ENCODE results near the gene DNAJC8.

Gene DNAJC8

GRCh38 chr1:28170001-28170596 lies 62.7 kb downstream of the DNAJC8 start:
- no peak for DNase-seq

DNA sequence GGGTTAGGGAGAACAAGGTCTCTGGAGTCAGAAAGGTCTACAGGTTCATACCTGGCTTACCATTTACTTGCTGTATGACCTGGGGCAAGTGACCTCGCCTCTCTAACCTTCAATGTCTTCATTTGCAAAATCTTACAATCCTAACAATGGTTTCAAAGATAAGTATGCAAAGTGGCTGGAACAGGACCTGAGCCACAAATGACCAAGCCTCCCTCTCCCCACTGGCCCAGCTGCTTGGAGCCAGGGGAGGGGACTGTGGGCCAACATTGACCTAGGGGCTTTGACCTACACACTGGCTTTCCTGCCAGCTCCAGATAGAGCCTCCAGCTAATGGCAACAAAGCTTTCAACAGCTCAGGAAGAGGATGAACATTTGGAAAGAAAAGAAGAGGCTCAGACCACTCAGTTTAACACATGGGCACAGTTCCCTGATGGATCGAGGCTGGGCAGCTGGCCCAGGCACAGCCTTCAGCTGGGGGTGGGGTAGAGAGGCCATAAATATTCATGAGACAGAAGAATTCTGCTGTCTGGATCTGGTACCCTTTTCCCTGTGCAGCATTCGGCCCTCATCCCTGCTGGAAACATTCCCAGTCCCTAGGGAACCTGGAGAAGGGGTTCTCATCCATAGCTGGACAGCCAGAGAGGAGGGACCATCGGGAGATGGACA lies 69.2 kb downstream of the DNAJC8 start:
- no peak for DNase-seq

DNA sequence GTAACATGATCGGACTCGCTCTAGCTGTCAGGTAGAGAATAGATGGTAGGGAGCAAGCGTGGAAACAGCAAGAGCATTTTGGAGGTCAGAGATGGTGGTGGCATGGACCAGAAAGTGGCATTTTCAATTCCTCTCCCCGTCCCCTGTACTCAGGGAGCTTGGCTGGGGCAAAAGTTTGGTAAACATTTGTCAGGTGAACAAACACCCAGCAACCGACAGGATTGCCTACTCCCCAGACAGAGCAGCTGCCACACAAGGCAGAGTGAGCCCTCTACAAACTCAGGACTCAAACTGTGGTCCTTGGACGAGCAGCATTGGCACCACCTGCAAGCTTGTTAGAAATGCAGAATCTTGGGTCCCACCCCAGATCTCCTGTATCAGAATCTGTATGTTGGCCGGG lies 70.7 kb downstream of the DNAJC8 start:
- no peak for DNase-seq

DNA sequence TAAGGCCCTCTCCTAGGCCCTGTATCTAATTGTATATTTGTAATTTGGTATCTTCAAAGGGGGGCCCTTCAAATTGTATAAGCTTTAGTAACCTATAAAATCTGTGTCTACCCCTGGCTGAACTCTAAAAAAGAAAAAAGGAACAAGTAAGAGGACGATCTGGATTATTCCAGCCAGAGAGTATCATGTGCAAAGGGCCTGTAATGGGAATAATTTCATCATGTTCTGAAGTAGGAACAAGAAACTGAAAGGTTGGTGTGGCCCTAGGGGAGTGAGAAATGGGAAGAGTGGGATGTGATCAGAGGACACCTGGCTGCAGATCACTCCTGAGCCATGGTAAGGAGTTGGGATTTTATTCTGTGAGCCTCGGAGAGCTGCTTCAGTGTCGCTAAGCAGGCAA lies 71.1 kb downstream of the DNAJC8 start:
- no peak for DNase-seq

GRCh38 chr1:28160782-28161266 lies 72.0 kb downstream of the DNAJC8 start:
- DNase-seq: no peak

DNA sequence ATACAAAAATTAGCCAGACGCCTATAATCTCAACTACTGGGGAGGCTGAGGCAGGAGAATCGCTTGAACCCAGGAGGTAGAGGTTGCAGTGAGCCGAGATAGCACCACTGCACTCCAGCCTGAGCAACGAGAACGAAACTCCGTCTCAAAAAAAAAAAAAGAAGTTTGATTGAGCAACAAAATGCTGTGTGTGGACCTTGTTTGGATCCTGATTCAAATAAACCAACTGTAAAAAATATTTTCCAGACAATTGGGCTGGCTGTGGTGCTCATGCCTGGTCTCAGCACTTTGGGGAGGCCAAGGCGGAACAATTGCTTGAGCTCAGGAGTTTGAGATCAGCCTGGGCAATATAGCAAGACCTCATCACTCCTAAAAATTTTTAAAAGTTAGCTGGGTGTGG lies 73.1 kb downstream of the DNAJC8 start:
- no peak for DNase-seq

GRCh38 chr1:28159243-28159642 lies 73.6 kb downstream of the DNAJC8 start:
- no peak for DNase-seq

DNA sequence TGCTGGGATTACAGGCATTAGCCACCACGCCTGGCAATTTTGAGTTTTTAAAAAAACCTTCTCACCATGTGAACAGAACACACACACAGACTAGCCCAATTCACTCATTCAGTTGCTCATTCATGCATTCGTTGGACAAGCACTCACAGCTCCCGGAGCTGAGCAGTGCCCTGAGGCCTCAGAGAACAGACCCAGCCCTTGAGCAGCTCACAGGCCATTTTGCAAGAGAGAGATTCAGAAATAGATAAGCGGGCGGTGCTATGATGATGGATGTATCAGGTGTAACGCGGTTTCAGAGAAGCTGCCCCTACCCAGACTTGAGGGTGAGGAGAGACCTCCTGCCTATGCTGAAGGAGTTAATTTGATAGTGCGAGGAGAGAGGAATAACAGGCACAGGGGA lies 74.9 kb downstream of the DNAJC8 start:
- DNase-seq: no peak

- DNase-seq: no peak
Measured at GRCh38 chr1:28156821-28157220, 76.0 kb downstream of the DNAJC8 start.

GRCh38 chr1:28155628-28156027 lies 77.2 kb downstream of the DNAJC8 start:
- DNase-seq: no peak

DNA sequence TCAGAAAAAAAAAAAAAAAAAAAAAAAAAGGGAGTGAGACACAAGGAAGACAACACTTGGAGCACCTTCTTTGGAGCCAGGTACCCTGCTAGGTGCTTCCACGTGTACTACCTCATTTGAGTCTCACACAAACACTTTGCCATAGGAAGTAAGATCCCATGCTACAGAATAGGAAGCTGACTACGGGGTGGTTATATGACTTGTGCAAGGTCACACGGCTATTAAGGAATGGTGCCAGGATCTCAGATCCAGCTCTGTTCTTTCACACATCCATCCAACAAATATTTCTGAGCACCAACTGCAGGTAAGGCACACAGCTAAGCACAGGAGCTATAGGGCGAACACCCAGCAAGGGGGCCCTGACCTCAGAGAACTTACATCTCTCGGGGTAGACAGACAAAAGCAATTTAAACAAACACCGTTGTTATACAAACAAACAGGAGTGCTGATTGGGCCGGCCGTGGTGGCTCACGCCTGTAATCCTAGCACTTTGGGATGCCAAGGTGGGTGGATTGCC lies 78.7 kb downstream of the DNAJC8 start:
- no peak for DNase-seq
